ENCODE data around the gene GNAS-AS1.

Gene GNAS-AS1

GRCh38 chr20:58855506-58856389 is 5.0 kb upstream of the GNAS-AS1 start:
- DNase-seq = no peak

- DNase-seq = no peak
Measured at GRCh38 chr20:58854638-58855471, 4.2 kb upstream of the GNAS-AS1 start.

GRCh38 chr20:58853976-58854637 is 3.4 kb upstream of the GNAS-AS1 start:
- DNase-seq = no peak

- DNase-seq = no peak
Measured at GRCh38 chr20:58853466-58853865, 2.8 kb upstream of the GNAS-AS1 start.

GRCh38 chr20:58852543-58853271 is 2.0 kb upstream of the GNAS-AS1 start, which contains the start of gene GNAS:
TSS of gene GNAS (plus strand) at chr20:58852716.
- no peak for DNase-seq

GRCh38 chr20:58851969-58852458 is 1.3 kb upstream of the GNAS-AS1 start:
- no peak for DNase-seq

- DNase-seq = no peak
Measured at GRCh38 chr20:58851221-58851968, 693 bp upstream of the GNAS-AS1 start.

- DNase-seq = no peak
Measured at GRCh38 chr20:58847463-58847862, 3.2 kb downstream of the GNAS-AS1 start.

- no peak for DNase-seq
Measured at GRCh38 chr20:58845706-58846105, 5.0 kb downstream of the GNAS-AS1 start.

GRCh38 chr20:58843128-58843556 is 7.6 kb downstream of the GNAS-AS1 start:
- DNase-seq = no peak

- no peak for DNase-seq
Measured at GRCh38 chr20:58842276-58842675, 8.4 kb downstream of the GNAS-AS1 start.

- no peak for DNase-seq
Measured at GRCh38 chr20:58841539-58842264, 9.0 kb downstream of the GNAS-AS1 start.

GRCh38 chr20:58840816-58841538 is 9.7 kb downstream of the GNAS-AS1 start:
- no peak for DNase-seq

- no peak for DNase-seq
Measured at GRCh38 chr20:58839991-58840747, 10.5 kb downstream of the GNAS-AS1 start.

- no peak for DNase-seq
Measured at GRCh38 chr20:58839474-58839874, 11.2 kb downstream of the GNAS-AS1 start.

- DNase-seq = no peak
Measured at GRCh38 chr20:58838174-58838573, 12.5 kb downstream of the GNAS-AS1 start.

- DNase-seq = no peak
Measured at GRCh38 chr20:58837717-58838116, 13.0 kb downstream of the GNAS-AS1 start.

- DNase-seq = no peak
Measured at GRCh38 chr20:58836616-58837204, 14.0 kb downstream of the GNAS-AS1 start.

- DNase-seq = no peak
Measured at GRCh38 chr20:58835231-58835630, 15.5 kb downstream of the GNAS-AS1 start.
